PFSK-1 (cell line): Measurements from ENCODE around the gene FADS3.

ENCODE experiments used
- FOXP2 ChIP-seq: optimal IDR thresholded peaks from 2 replicates; pipeline ENCODE3; 2011; ENCODE audit warnings: borderline replicate concordance, control low read depth, inconsistent platforms; ENCODE audit not compliant: insufficient read depth; ENCODE audit errors: extremely low read length, extremely low read depth
- POLR2AphosphoS5 ChIP-seq: IDR thresholded peaks from 2 replicates; pipeline ENCODE4 v1.6.1; 2012; ENCODE audit warnings: low read depth, mild to moderate bottlenecking, control low read depth, low read length, moderate library complexity
- REST ChIP-seq, 2 experiments: IDR thresholded peaks; 2 replicates each; pipeline versions ENCODE4 v1.6.1 to v1.8.0; 2011 to 2012; ENCODE audit warnings: low read depth in 2 of 2, low read length in 2 of 2, control low read depth in 1 of 2, inconsistent platforms in 1 of 2, mild to moderate bottlenecking in 1 of 2, moderate library complexity in 1 of 2; ENCODE audit not compliant: insufficient read depth in 1 of 2
- SIN3A ChIP-seq: IDR thresholded peaks from 2 replicates; pipeline ENCODE4 v1.6.1; 2012; ENCODE audit warnings: mild to moderate bottlenecking, low read length, moderate library complexity, borderline replicate concordance; ENCODE audit not compliant: insufficient read depth
- TAF1 ChIP-seq: IDR thresholded peaks from 2 replicates; pipeline ENCODE4 v1.6.1; 2012; ENCODE audit warnings: low read length, control low read depth, borderline replicate concordance; ENCODE audit not compliant: insufficient read depth

FADS3 gene

GRCh38 chr11:61897387-61898246 lies 6.3 kb upstream of the FADS3 start:
- no peak for TF ChIP-seq SIN3A
- TF ChIP-seq TAF1 = no peak
- no peak for TF ChIP-seq REST (IDR thresholded peaks at IDR 0.05; ENCODE audit: insufficient read depth in 1 of 2, low read depth in 2 of 2, low read length in 2 of 2)
- no peak for TF ChIP-seq FOXP2
- TF ChIP-seq POLR2AphosphoS5 = no peak

DNA sequence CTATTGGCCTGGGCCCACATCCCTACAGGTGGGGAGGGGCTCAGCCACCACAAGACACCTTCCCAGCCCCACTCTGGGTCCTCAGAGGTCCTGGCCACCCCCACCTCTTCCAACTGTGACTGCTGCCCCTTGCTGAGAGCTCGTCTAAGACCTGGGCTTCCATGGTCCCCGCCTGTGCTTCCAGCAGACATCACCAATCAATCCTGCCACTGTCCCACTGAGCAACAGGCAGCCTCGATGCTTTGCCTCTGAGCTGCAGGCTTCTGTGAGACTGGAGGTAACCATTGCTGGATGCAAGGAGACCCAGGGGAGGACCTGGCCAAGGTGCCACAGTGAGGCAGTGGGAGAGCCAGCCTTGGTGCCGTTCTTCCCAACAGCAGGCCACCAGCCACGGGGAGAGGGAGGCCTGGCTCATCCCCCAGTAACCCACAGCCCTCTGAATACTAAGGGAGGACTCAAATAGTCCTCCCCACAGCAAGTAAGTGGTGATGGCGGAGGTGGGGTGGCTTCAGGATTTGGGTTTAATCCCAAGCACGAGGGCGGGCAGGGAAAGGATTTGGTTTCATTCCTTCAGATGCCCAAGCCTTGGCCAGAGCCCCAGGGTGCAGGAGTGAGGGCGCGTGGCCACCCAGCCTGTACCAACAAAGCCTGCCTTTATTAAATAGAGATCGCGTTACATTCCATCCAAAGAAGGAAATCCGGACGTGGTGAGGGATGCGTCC lies 5.5 kb upstream of the FADS3 start:
- no peak for TF ChIP-seq REST (IDR thresholded peaks at IDR 0.05; ENCODE audit: insufficient read depth in 1 of 2, low read depth in 2 of 2, low read length in 2 of 2)
- no peak for TF ChIP-seq TAF1
- no peak for TF ChIP-seq SIN3A
- no peak for TF ChIP-seq FOXP2
- no peak for TF ChIP-seq POLR2AphosphoS5

DNA sequence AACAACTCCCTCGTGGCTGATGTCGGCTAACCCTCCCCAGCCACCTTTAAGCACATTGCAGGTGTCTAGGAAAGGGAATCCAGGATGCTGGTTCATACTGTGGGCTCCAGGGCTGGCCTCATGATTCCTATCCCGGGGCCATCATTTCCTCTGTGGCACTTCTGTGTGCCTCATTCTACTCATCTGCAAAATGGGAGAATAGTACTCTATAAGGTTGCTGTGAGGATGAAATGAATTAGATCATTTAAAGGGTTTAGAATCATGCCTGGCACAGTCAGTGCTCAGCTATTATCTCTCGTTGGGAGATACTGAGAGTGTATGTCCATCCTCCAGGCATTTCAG lies 4.3 kb upstream of the FADS3 start:
- TF ChIP-seq FOXP2 (no peak), REST (IDR thresholded peaks at IDR 0.05; ENCODE audit: insufficient read depth in 1 of 2, low read depth in 2 of 2, low read length in 2 of 2) (no peak), SIN3A (no peak), TAF1 (no peak), POLR2AphosphoS5 (no peak)

DNA sequence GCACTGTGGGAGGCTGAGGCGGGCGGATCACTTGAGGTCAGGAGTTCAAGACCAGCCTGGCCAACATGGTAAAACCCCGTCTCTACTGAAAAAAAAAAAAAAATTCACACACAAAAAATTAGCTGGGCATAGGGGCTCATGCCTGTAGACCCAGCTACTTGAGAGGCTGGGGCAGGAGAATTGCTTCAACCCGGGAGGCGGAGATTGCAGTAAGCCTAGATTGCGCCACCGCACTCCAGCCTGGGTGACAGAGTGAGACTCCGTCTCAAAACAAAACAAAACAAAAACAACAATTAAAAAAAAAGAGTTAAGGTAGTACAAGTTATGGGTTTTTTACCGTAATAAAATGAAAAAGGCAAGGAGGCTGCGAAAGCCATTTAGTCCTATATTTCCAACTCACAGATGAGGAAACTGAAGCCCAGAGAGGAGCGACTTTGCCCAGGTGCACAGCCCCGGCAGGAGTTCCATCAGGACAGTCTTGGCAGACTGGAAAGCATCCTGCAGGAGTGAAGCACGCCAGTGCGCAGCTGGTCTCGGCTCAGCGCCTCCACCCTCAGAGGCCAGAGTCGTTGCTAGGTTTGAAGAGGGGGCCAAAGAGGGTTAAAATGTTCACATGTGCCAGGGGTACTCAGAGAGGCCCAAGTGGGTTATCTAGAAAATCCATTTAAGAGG lies 3.8 kb upstream of the FADS3 start:
- TF ChIP-seq SIN3A (no peak), REST (IDR thresholded peaks at IDR 0.05; ENCODE audit: insufficient read depth in 1 of 2, low read depth in 2 of 2, low read length in 2 of 2) (no peak), FOXP2 (no peak)
